GM12892 (cell line): ENCODE measurements around the gene PIGW.
A peak's percentile ranks its signal among the peaks of the same experiment; 100 is the strongest.

Source experiments
- DNase-seq: peaks from one replicate; pipeline ENCODE4 v3.0.0; 2011; ENCODE audit not compliant: insufficient read length
- FAIRE-seq: peaks from 2 replicates; lab custom pipeline; 2011; peaks lifted over from hg19 to GRCh38; lab: Jason Lieb, UNC
- POLR2A ChIP-seq: IDR thresholded peaks from 2 replicates; pipeline ENCODE4 v1.6.1; 2011; ENCODE audit warnings: low read depth, low read length, control low read depth
- POLR2AphosphoS5 ChIP-seq: IDR thresholded peaks from 2 replicates; pipeline ENCODE4 v1.6.1; 2011; ENCODE audit warnings: low read depth, low read length, control low read depth
- TAF1 ChIP-seq: IDR thresholded peaks from 2 replicates; pipeline ENCODE4 v1.6.1; 2011; ENCODE audit warnings: low read depth, mild to moderate bottlenecking, control low read depth, low read length, borderline replicate concordance

The PIGW gene

GRCh38 chr17:36509272-36509985 is 25.4 kb upstream of the PIGW start:
- FAIRE-seq (no peak), DNase-seq (no peak)
- no peak for TF ChIP-seq POLR2A
- TF ChIP-seq TAF1: no peak

DNA sequence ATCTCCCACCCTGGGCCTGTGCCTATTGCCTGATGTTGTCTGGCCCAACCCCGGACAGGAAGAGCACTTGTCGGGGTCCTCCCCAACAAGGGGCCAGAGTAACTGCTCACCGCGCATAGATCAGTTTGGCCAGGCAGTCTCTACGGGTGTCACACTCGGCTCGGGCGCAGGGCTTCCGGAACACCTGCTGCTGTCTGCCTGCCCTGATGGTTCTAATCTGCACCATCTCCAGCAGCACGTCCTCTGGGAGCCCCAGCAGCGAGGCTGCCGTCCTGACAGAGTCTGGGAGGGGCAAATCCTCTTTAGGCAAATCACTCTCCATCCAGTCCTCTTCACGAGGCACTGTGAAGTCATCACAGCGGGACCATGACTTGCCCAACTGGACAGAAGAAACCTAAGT is 24.2 kb upstream of the PIGW start:
- DNase-seq (no peak), FAIRE-seq (no peak)
- TF ChIP-seq POLR2AphosphoS5: no peak
- TF ChIP-seq TAF1: no peak
- TF ChIP-seq POLR2A: no peak

DNA sequence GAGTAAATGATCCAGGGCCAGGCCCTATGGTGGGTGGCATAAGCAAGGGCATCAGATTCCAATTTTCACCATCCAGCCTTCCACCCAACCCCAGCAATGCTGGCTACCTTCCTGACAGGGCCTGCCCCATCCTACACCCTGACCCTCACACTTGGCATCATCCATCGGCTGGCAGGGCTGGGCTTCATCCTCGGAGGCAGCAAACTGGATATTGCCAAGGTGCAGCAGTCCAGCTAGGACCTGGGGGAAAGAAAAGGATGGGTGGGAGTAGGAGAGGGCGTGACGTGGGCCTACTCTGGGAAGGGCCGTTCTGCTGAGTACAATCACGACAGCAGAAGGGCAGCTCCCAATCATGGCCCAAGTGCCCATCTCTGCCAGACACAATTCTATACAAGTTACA is 23.6 kb upstream of the PIGW start:
- DNase-seq: no peak
- no peak for FAIRE-seq
- no peak for TF ChIP-seq POLR2A
- TF ChIP-seq TAF1: no peak

DNA sequence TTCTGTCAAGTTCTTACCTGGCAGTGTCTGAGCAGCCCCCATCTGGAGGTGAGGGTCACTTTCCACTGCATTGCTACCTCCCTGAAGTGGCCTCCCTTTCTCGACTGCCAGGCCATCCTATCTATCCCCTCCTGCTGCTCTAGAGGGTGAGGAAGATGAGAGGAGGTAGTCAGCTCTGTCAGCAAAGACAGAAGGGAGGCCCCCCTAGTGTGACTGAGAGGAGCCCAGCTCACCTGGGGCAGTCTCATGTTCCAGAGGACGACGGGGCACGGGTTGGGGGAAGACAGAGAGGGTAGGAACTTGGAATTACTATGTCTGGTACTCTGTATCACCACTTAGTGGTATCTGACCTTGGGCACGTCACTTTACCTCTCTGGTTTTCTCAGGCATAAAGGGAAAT is 22.1 kb upstream of the PIGW start:
- TF ChIP-seq POLR2A (no peak), TAF1 (no peak), POLR2AphosphoS5 (0 out of 2 replicates have a peak, but pooled peaks have one; percentile 7)
- no peak for DNase-seq
- no peak for FAIRE-seq

DNA sequence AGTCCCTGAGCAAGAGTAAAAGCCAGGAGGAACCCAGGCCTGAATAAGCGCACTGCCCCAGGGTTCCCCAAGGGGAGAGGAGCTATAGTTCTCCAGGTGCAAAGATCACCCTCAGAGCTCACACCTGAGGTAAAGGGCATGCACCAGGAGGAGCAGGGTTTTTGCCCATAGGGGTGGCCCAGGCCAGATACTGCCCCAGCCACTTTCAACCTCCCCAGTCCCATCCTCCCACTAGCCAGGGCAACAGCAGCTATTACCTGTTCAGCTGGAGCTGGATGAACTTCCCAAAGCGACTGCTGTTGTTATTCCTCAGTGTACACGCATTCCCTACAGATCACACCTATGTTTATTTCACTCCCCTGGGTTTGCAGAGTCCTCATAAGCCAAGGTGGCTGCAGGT is 19.9 kb upstream of the PIGW start:
- TF ChIP-seq TAF1 (no peak), POLR2A (no peak), POLR2AphosphoS5 (no peak)

GRCh38 chr17:36515837-36516236 is 18.9 kb upstream of the PIGW start:
- TF ChIP-seq POLR2A (no peak), TAF1 (no peak), POLR2AphosphoS5 (no peak)
- no peak for FAIRE-seq
- DNase-seq: no peak

More for the DNA sequence above, 19.9 kb upstream of the PIGW start:
- FAIRE-seq: no peak
- DNase-seq: no peak

DNA sequence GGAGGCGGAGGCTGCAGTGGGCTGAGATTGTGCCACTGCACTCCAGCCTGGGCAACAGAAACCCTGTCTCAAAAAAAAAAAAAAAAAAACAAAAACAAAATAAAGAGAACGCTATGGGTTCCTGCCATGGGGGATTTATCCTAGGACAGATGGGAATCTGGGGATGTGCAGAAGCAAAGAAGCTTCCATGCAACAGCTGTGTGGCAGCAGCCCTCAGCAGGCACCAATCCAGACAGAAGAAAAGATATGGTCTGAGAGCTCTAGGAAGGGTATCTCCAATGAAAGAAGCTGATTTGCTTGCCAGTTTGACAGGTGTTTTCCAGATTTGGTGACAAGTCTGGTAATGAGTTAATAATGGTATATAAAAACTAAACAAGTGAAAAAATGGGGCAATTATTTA is 11.7 kb upstream of the PIGW start:
- DNase-seq (no peak), FAIRE-seq (no peak)
- TF ChIP-seq POLR2AphosphoS5 (no peak), TAF1 (no peak), POLR2A (no peak)

GRCh38 chr17:36524428-36524876 is 10.3 kb upstream of the PIGW start:
- no peak for FAIRE-seq
- TF ChIP-seq TAF1: no peak
- no peak for TF ChIP-seq POLR2AphosphoS5
- no peak for TF ChIP-seq POLR2A

DNA sequence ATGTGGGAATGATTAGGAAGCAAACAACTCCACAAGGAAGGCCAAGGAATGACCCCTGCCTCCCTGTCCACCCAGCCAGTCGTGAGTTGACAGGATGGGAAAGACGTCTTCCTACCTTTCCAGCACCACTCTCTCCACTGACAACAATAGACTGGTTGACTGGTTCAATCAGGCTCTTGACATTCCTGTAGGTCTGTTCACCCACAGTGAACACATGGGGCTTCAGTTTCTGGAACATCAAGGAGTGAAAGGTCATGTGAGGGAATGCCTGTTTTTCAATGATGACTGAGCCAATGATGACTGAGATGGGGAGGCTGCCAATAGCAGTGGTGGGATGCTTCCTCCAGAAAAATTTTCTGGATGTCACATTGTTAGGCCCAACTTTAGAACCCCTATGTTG is 9.7 kb upstream of the PIGW start:
- no peak for DNase-seq
- TF ChIP-seq TAF1 (no peak), POLR2AphosphoS5 (no peak), POLR2A (no peak)

More at GRCh38 chr17:36524428-36524876, 10.3 kb upstream of the PIGW start:
- no peak for DNase-seq

DNA sequence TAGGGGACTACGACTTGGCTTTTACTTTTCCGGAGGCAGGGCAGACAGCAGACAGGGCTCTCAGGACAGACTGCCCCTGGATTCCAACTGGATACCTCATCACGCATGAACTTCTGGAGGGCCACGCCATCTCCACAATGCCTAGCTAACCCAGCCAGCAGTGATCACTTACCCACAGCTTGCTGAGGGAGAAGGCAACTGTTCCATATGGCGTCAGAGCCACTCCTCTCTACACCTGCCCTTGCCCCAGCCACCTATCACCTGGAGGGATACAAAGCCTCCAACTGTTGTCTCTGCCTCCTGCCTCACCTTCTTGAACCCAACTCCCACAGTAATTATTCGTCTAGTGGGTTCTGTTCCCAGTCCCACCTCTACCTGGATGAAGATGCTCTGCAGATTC is 8.9 kb upstream of the PIGW start:
- no peak for DNase-seq
- FAIRE-seq: no peak
- no peak for TF ChIP-seq POLR2A
- no peak for TF ChIP-seq POLR2AphosphoS5
- no peak for TF ChIP-seq TAF1

More for the DNA sequence above, 9.7 kb upstream of the PIGW start:
- no peak for FAIRE-seq

GRCh38 chr17:36527621-36528250 is 7.1 kb upstream of the PIGW start:
- DNase-seq (no peak), FAIRE-seq (no peak)
- TF ChIP-seq POLR2A (no peak), TAF1 (no peak), POLR2AphosphoS5 (no peak)

- FAIRE-seq (no peak), DNase-seq (no peak)
- no peak for TF ChIP-seq POLR2A
- no peak for TF ChIP-seq POLR2AphosphoS5
- TF ChIP-seq TAF1: no peak
These were observed 5.7 kb upstream of the PIGW start for GRCh38 chr17:36529121-36529520.
